Bronchial epithelial cell (primary cell): ENCODE results near the gene TNS3. TPM values are rescaled to one million over a fixed set of nuclear protein-coding genes. Genes with fewer than 3 reads are reported as not detected.

ENCODE experiments used
- DNase-seq: peaks from one replicate; pipeline ENCODE4 v3.0.0-alpha.2; 2010; ENCODE audit warnings: low read depth
- FAIRE-seq: peaks from 2 replicates; lab custom pipeline; 2011; peaks lifted over from hg19 to GRCh38; lab: Jason Lieb, UNC
- H3K27me3 ChIP-seq: 2 replicates; pipeline ENCODE4 v1.5.1; 2011; ENCODE audit warnings: low read length; ENCODE audit not compliant: control insufficient read depth, insufficient read depth
- H3K36me3 ChIP-seq: 2 replicates; pipeline ENCODE4 v1.5.1; 2011; ENCODE audit warnings: low read length; ENCODE audit not compliant: control insufficient read depth, insufficient read depth
- H3K4me3 ChIP-seq: 2 replicates; pipeline ENCODE4 v1.5.1; 2011; ENCODE audit warnings: mild to moderate bottlenecking, low read depth, low read length, control low read depth
- CTCF ChIP-seq: IDR thresholded peaks from 2 replicates; pipeline ENCODE4 v1.5.1; 2011; ENCODE audit warnings: mild to moderate bottlenecking, moderate library complexity, low read length, control low read depth, inconsistent platforms; ENCODE audit not compliant: insufficient read depth, severe bottlenecking
- total RNA-seq: library from RNA; depleted of rRNA; stranded (reverse); fragments of >200 nt; gene quantifications from 2 replicates; pipeline ENCODE4 v1.2.1, GENCODE V29; 2014

Gene TNS3
- total RNA-seq, 1 donor from 2014 or later = 2.6 TPM

GRCh38 chr7:47282790-47283496 lies 299.0 kb downstream of the TNS3 start:
- DNase-seq = no peak
- H3K27me3 ChIP-seq = no peaks in the 10 kb centered on the region
- no peak for TF ChIP-seq CTCF
- H3K36me3 ChIP-seq = peaks cover 17% of the 10 kb centered on the region
- FAIRE-seq = no peak
- no peak overlapping the region for H3K4me3 ChIP-seq

GRCh38 chr7:47281966-47282643 lies 299.8 kb downstream of the TNS3 start:
- H3K36me3 ChIP-seq = peaks cover 15% of the 10 kb centered on the region
- no peak overlapping the region for H3K4me3 ChIP-seq
- TF ChIP-seq CTCF = no peak
- DNase-seq (no peak), FAIRE-seq (peak; percentile 88)
- H3K27me3 ChIP-seq = no peaks in the 10 kb centered on the region

- no peak overlapping the region for H3K4me3 ChIP-seq
- no peaks in the 10 kb centered on the region for H3K27me3 ChIP-seq
- no peak for TF ChIP-seq CTCF
- DNase-seq = no peak
- peaks cover 15% of the 10 kb centered on the region for H3K36me3 ChIP-seq
- peak; percentile 18 for FAIRE-seq
These were observed 300.8 kb downstream of the TNS3 start for GRCh38 chr7:47281161-47281560.

GRCh38 chr7:47280114-47280513 lies 301.8 kb downstream of the TNS3 start:
- H3K4me3 ChIP-seq = no peak overlapping the region
- peaks cover 15% of the 10 kb centered on the region for H3K36me3 ChIP-seq
- no peak for TF ChIP-seq CTCF
- DNase-seq (no peak), FAIRE-seq (no peak)
- no peaks in the 10 kb centered on the region for H3K27me3 ChIP-seq

- TF ChIP-seq CTCF = no peak
- Histone ChIP-seq H3K27me3 (no peaks in the 10 kb centered on the region), H3K36me3 (peaks cover 11% of the 10 kb centered on the region), H3K4me3 (no peak overlapping the region)
- DNase-seq = no peak
- FAIRE-seq = no peak
These were observed 303.9 kb downstream of the TNS3 start for GRCh38 chr7:47278043-47278442.
